ENCODE results near the gene CDK15.
"Not testable (repeated sequence)": the region's sequence is repeated elsewhere in the genome, so short reads cannot be mapped to it uniquely, and the experiment has no call there.

The CDK15 gene

DNA sequence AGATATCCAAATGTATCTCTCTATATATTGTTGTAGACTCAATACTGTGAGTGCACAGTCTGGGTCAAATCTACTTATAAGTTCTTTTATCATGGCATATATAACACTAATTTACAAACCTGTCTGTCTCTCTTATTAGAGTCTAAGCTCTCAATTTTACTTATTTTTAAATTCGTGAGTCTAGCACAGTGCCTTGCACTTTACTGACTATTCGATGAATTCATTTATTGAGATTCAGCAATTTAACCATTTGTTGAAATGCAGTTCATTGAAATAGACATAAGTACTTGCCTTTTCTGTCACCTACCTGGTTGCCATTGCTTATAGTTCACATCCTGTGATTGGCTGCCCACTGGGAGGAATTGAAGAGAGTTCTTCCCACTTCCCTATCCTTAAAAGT lies 15.3 kb upstream of the CDK15 start:
- no peak for DNase-seq

DNA sequence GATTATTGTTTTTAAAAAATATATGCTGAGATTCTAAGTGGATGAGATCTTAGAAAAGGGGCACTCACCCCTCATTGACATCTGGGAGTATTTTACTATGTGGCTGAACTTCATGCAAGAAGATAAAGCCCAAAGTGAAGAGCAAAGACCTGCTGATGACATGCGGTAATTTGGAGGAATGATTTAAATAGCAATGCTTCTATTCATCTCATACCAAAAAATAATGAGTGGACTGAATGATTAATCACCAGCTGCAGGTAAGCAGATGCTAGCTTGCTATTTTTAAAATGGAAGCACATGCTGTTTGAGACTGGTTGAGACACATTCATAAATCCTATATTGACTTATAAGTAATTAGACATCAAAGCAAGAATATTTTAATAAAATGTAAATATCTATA lies 12.7 kb upstream of the CDK15 start:
- DNase-seq: no peak

- no peak for DNase-seq
These were observed 12.0 kb upstream of the CDK15 start for GRCh38 chr2:201794294-201794693.

DNA sequence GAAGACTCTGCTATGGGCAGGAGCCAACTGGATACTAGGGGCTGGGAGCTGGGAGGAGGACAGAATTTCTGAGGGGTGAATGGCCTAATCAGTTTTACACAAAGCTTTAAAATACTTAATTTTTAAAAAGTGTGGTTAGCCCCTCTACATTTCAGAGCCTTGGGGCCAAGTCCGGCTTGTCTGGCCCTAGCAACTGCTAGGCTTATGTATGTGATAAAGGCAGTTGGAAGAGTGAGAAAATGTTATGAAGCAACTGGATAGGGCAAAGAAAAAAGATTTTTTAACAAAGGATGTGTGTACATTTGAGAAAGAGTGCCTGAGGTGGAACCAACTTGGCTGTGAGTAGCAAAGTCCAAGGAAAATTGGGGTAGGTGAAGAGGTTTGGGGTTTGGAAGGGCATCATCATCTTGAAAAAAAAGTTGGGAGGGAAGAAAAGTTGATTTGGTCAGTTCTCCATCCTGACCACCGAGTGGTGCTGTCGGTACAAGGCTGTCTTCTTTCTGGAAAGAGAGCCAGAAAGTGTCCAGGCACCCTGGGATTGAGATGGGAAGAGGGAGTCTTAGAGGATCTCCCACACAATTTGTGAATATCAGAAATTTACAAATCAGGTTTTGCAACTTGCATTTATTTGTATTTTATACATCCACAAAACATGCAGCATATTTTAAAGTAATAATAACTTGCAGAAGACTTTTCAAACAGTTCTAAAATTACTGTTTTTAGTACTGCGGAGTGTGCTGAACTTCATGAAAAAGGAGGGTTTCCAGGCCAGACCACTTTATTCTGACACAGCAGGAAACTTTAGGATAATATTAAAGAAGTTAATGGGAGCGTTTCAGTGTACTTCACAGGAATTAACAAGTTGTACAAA lies 10.5 kb upstream of the CDK15 start:
- no peak for DNase-seq

GRCh38 chr2:201796478-201796865 lies 9.9 kb upstream of the CDK15 start:
- DNase-seq: no peak

DNA sequence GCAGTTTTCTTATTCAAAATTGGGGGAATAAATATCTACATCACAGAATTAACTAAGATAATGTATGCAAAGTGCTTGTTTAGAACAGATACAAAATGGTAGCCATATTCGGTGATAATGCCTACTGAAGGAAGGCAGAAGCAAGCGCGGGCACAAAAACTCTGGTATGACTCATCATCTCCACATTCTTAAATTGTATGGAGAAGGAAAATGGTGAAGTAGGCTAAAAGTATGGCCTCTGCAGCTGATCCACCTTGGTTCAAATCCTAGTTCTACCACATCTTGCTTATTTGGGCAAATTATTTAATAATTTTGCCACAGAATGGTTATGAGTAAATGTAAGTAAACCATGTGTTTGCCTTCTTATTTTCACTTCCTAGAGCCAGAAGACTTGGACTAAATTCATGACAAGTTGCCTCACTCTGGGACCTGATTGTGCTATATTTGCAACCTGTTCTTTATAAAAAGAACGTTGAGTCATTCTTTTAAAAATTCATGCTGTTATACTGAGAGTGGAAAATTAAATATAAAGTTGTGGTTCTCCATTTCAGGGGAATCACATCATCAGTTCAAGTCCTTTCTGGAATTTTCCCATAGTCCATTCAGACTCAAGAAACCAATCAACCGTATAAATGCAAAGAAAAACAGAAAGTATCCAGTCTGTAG lies 9.0 kb upstream of the CDK15 start:
- DNase-seq: no peak

- DNase-seq: no peak
These were observed 8.0 kb upstream of the CDK15 start for GRCh38 chr2:201798252-201798913.

GRCh38 chr2:201798914-201799285 lies 7.4 kb upstream of the CDK15 start:
- not testable (repeated sequence) for DNase-seq

GRCh38 chr2:201807452-201807999 lies 1.2 kb downstream of the CDK15 start:
- no peak for DNase-seq

GRCh38 chr2:201808027-201808426 lies 1.7 kb downstream of the CDK15 start:
- DNase-seq: no peak

DNA sequence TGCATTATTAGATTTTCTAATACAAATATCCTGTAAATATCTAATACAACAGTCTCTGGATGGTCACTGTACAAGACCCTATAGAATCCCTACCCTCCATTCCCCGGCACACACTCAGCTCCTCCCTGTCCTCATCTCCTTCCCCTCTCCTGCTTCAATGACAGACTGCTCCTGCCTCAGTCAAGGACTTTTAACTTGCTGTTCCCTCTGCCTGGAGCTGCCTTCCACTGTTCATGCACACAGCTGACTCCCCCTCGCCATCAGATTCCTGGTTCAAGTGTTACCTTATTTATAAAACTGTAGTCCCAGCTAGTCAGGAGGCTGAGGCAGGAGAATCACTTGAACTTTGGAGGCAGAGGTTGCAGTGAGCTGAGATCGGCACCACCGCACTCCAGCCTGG lies 3.3 kb downstream of the CDK15 start:
- no peak for DNase-seq

DNA sequence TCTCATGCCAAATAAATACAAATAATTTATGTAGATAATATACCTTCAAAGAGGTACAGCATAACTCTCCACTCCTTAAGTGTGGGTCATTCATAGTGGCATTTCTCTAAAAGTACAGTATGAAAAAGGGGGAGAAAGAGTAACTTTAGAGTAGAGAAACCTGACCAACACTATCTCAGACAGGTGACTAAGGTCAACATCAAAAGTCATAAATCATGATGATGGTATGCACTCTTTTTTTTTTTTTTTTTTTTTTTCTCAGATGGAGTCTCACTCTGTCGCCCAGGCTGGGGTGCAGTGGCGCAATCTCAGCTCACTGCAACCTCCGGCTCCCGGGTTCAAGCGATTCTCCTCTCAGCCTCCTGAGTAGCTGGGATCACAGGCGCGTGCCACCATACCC lies 4.3 kb downstream of the CDK15 start:
- not testable (repeated sequence) for DNase-seq

- DNase-seq: no peak
These were observed 7.8 kb downstream of the CDK15 start for GRCh38 chr2:201813996-201814760.

DNA sequence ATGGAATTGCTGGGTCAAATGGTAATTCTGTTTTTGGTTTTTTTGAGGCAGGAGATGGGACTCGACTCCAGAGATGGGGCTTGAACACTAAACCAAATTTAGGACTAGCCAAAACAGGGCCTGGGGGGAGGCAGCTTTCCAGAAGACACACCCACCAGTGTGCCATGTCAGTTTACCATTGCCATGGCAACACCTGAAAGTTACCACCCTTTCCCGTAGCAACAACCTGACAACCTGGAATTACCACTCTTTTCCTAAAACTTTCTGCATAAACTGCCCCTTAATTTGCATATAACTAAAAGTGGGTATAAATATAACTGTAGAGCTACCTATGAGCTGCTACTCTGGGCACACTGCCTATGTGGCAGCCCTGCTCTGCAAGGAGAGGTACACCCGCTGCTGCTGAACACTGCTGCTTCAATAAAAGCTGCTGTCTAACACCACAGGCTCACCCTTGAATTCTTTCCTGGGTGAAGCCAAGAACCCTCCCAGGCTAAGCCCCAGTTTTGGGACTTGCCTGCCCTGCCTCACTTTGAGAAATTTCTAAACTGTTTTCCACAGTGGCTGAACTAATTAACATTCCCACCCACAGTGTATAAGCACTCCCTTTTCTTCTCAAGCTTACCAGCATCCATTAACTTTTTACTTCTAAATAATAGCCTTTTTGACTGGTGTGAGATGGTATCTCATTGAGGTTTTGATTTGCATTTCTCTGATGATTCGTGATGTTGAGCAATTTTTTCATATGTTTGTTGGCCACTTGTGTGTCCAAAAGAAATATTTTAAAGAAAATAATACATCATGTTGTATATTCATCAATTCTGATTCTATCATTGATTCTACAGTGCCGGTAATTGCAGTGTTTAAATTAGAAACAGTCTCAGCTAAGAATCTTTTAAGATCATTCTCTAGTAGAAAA lies 10.6 kb downstream of the CDK15 start:
- DNase-seq: no peak

DNA sequence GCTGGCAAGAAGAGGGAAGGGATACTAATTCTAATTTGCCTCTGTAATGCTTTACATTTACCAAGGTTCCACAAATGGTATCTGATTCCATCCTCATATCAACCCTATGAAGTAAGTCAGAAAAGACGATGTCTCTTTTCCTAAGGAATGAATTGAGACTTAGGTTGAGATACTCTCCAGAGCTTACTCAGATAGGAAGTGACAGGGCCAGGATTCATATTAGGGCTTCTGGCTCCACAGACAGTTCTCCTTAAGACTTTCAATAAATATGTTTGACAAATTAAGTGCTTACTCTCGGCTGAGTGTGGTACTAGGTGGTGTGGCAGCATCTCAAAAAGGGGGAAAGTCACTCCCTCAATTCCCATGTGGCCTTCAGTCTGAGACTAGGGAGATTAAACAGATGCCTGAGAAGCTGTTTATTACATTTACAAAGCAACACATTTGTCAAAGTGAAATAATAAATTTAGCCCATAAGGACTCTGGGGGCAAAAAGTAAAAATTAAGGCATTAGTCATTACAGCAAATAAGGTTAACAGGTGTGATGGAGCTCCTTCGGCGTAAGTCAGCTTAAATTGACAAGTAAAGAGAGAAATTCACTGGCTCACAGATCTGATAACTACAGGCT lies 14.2 kb downstream of the CDK15 start:
- DNase-seq: no peak

DNA sequence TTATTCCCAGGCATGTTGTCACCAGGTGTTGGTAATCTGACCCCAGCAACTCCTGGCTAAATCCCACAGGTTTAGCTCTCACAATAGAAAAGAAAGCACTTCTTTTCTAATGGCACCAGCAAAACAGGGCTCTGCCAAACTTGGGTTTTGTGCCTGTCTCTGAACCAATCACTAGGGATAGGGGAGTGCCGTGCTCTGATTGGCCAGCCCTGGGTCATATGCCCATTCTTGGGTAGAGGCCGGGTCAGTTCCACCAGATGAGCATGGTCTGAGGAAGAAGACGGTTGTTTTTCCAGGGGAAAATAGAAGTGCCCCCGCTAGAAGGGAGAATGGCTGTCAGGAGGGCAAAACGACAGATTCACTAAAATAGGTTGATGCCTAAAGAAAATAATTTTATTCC lies 14.7 kb downstream of the CDK15 start:
- no peak for DNase-seq

GRCh38 chr2:201824212-201824611 lies 17.9 kb downstream of the CDK15 start:
- DNase-seq: no peak

DNA sequence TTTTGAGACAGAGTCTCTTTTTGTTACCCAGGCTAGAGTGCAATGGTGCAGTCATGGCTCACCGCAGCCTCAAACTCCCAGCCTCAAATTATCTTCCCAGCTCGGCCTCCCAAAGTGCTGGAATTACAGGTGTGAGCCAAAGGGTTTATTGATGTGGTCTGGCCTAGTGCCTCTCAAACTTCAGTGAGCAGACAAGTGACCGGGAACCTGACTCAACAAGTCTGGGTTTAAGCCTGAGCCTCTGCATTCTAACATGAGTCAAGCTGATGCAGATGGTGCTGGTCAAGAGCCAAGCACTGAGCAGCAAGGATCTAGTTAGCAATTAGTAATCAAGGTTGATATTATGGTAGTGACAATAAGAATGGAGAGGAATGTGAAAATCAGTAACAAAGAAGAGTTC lies 21.3 kb downstream of the CDK15 start:
- DNase-seq: no peak

- DNase-seq: no peak
These were observed 21.9 kb downstream of the CDK15 start for GRCh38 chr2:201828220-201828619.

- DNase-seq: no peak
These were observed 24.3 kb downstream of the CDK15 start for GRCh38 chr2:201830666-201831065.

DNA sequence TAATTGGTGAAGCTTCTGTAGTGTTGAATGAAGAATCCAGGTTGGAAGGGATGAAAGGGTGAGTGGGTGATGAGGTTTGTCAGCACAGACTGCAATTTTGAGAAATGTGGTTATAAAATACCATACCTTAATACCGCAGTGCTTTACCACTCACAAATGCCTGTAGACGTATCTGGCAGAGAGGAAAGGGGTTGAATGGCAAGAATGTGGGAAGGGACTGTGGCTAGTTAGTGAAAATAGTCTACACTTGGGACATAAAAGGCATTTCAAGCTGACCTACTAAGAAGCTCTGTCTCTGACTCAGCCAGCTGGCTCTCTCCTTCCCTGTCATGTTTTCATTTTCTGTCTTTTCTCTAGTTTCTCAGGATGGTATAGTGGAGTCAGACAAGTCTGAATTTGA lies 25.1 kb downstream of the CDK15 start:
- no peak for DNase-seq

All from activated CD4-positive, alpha-beta T cell treated with anti-CD3 and anti-CD28 coated beads, Interleukin-2, Interleukin-6, amounts not matched to agents 100 ng/mL and 50 ng/mL, durations not matched to agents 16 hours and 8 hours (primary cell).